PFSK-1 (cell line): Measurements from ENCODE around the gene FAS.

ENCODE experiments used
- FOXP2 ChIP-seq: optimal IDR thresholded peaks from 2 replicates; pipeline ENCODE3; 2011; ENCODE audit warnings: borderline replicate concordance, control low read depth, inconsistent platforms; ENCODE audit not compliant: insufficient read depth; ENCODE audit errors: extremely low read length, extremely low read depth
- POLR2AphosphoS5 ChIP-seq: IDR thresholded peaks from 2 replicates; pipeline ENCODE4 v1.6.1; 2012; ENCODE audit warnings: low read depth, mild to moderate bottlenecking, control low read depth, low read length, moderate library complexity
- SIN3A ChIP-seq: IDR thresholded peaks from 2 replicates; pipeline ENCODE4 v1.6.1; 2012; ENCODE audit warnings: mild to moderate bottlenecking, low read length, moderate library complexity, borderline replicate concordance; ENCODE audit not compliant: insufficient read depth
- TAF1 ChIP-seq: IDR thresholded peaks from 2 replicates; pipeline ENCODE4 v1.6.1; 2012; ENCODE audit warnings: low read length, control low read depth, borderline replicate concordance; ENCODE audit not compliant: insufficient read depth
- TF ChIP-seq, protein P1 (sequence below), 2 experiments: IDR thresholded peaks; 2 replicates each; pipeline versions ENCODE4 v1.6.1 to v1.8.0; 2011 to 2012; ENCODE audit warnings: low read depth in 2 of 2, low read length in 2 of 2, control low read depth in 1 of 2, inconsistent platforms in 1 of 2, mild to moderate bottlenecking in 1 of 2, moderate library complexity in 1 of 2; ENCODE audit not compliant: insufficient read depth in 1 of 2

Gene FAS

DNA sequence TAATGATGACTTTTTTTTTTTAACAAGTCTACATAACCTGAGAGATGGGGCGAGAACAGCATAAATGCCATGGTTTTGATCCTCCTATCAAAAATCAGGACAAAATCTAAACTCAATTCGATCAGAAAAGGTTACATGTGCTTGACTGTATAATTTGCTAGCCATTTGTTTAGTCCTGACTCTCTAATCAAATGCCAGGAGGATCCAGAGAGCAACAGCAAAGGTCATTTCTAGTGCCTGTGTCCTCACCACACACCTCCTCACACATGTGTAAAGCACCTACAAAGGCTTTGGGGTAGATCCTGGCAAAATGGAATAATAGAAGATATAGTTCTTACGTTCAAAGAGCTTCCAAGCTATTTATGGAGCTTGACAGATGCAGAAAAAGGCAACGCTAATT, 11.0 kb upstream of the FAS start:
- TF ChIP-seq POLR2AphosphoS5 (no peak), FOXP2 (no peak), TAF1 (no peak)
- TF ChIP-seq, protein P1, sequence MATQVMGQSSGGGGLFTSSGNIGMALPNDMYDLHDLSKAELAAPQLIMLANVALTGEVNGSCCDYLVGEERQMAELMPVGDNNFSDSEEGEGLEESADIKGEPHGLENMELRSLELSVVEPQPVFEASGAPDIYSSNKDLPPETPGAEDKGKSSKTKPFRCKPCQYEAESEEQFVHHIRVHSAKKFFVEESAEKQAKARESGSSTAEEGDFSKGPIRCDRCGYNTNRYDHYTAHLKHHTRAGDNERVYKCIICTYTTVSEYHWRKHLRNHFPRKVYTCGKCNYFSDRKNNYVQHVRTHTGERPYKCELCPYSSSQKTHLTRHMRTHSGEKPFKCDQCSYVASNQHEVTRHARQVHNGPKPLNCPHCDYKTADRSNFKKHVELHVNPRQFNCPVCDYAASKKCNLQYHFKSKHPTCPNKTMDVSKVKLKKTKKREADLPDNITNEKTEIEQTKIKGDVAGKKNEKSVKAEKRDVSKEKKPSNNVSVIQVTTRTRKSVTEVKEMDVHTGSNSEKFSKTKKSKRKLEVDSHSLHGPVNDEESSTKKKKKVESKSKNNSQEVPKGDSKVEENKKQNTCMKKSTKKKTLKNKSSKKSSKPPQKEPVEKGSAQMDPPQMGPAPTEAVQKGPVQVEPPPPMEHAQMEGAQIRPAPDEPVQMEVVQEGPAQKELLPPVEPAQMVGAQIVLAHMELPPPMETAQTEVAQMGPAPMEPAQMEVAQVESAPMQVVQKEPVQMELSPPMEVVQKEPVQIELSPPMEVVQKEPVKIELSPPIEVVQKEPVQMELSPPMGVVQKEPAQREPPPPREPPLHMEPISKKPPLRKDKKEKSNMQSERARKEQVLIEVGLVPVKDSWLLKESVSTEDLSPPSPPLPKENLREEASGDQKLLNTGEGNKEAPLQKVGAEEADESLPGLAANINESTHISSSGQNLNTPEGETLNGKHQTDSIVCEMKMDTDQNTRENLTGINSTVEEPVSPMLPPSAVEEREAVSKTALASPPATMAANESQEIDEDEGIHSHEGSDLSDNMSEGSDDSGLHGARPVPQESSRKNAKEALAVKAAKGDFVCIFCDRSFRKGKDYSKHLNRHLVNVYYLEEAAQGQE (IDR thresholded peaks at IDR 0.05; ENCODE audit: insufficient read depth in 1 of 2, low read depth in 2 of 2, low read length in 2 of 2): no peak

GRCh38 chr10:88980247-88980646, 10.4 kb upstream of the FAS start:
- TF ChIP-seq TAF1 (no peak), POLR2AphosphoS5 (no peak), FOXP2 (no peak), SIN3A (no peak)
- TF ChIP-seq, protein P1 (IDR thresholded peaks at IDR 0.05; ENCODE audit: insufficient read depth in 1 of 2, low read depth in 2 of 2, low read length in 2 of 2): no peak

DNA sequence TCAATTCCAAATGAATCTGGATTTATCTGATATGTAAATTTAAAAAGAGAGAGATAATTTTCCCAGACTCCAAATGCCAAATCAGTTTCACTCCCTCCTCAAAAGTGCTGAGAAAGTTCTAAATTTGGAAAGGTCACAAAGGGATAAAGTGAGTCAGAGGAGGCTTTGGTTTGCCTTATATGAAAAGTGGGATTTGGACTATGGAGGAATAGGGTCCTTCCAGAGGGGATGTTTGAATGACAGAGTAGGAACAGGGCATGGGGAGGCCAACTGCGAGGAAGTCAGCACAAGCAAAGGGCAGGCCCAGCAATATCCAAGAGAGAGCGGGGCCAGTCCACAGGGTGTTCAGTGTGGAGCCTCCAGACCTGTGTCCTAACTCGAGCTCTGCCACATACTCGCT, 9.8 kb upstream of the FAS start:
- TF ChIP-seq, protein P1 (IDR thresholded peaks at IDR 0.05; ENCODE audit: insufficient read depth in 1 of 2, low read depth in 2 of 2, low read length in 2 of 2): no peak
- TF ChIP-seq FOXP2: no peak
- no peak for TF ChIP-seq TAF1
- TF ChIP-seq POLR2AphosphoS5: no peak
- TF ChIP-seq SIN3A: no peak

- TF ChIP-seq, protein P1 (IDR thresholded peaks at IDR 0.05; ENCODE audit: insufficient read depth in 1 of 2, low read depth in 2 of 2, low read length in 2 of 2): no peak
- TF ChIP-seq POLR2AphosphoS5: no peak
- no peak for TF ChIP-seq SIN3A
- TF ChIP-seq FOXP2: no peak
- TF ChIP-seq TAF1: no peak
Observed at GRCh38 chr10:88981435-88981834, 9.2 kb upstream of the FAS start.

DNA sequence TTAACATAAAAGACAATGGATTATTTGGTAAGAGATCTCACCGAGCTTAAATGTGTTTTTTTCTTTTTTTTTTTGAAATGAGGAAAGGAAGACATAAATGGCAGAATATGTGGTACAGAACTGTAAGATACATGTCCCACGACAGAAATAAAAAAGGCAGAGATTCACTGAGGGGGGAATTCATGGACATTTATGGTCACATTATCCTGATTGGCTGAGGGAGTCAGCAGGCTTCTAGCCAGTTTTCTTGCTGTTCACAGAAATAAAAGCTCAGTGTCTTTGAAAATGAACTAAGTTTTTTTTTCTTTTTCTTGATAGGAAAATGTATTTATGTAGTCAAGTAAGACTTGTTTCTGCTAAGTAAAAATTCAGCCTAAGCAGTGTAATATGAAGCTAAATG, 8.2 kb upstream of the FAS start:
- TF ChIP-seq SIN3A (no peak), POLR2AphosphoS5 (no peak), TAF1 (no peak), FOXP2 (no peak)
- TF ChIP-seq, protein P1 (IDR thresholded peaks at IDR 0.05; ENCODE audit: insufficient read depth in 1 of 2, low read depth in 2 of 2, low read length in 2 of 2): no peak
